H1 (cell line): ENCODE results near the gene NCCRP1. TPM values are rescaled to one million over a fixed set of nuclear protein-coding genes. Genes with fewer than 3 reads are reported as not detected.

Source experiments
- CTCF ChIA-PET: fragments of 300-600 bp; sonication (Branson Sonifier 250); formaldehyde crosslinking; loops from one replicate; lab custom pipeline; 2021; ENCODE audit not compliant: partially characterized antibody; lab: Charles Lee
- POLR2A ChIA-PET: fragments of 300-600 bp; sonication (Branson Sonifier 250); formaldehyde crosslinking; loops from one replicate; lab custom pipeline; 2021; ENCODE audit warnings: inconsistent platforms; ENCODE audit not compliant: partially characterized antibody; lab: Charles Lee
- DNase-seq, 2 experiments: peaks; one replicate each; pipeline versions ENCODE4 v3.0.0 to v3.0.0-alpha.2; 2010 to 2022; ENCODE audit warnings: low spot score in 2 of 2, low read depth in 1 of 2, mixed read lengths in 1 of 2
- FAIRE-seq: peaks from 2 replicates; lab custom pipeline; 2011; peaks lifted over from hg19 to GRCh38; lab: Jason Lieb, UNC
- H2AFZ ChIP-seq: 2 replicates; pipeline ENCODE4 v1.8.1; 2012; ENCODE audit warnings: low read length, inconsistent platforms
- H2AK5ac ChIP-seq: 2 replicates; pipeline ENCODE4 v1.6.1; 2013; ENCODE audit warnings: low read depth, low read length
- H2BK120ac ChIP-seq: replicated peaks from 2 replicates; pipeline ENCODE3; 2013; ENCODE audit warnings: low read depth, low read length, inconsistent platforms
- H2BK12ac ChIP-seq: 2 replicates; pipeline ENCODE4 v1.6.1; 2013; ENCODE audit warnings: low read depth, low read length
- H2BK15ac ChIP-seq: 2 replicates; pipeline ENCODE4 v1.6.1; 2013; ENCODE audit warnings: low read length
- H2BK20ac ChIP-seq: 2 replicates; pipeline ENCODE4 v1.6.1; 2013; ENCODE audit warnings: low read length
- H2BK5ac ChIP-seq: 2 replicates; pipeline ENCODE4 v1.6.1; 2013; ENCODE audit warnings: low read depth, low read length
- H3K14ac ChIP-seq: 2 replicates; pipeline ENCODE4 v1.6.1; 2013; ENCODE audit warnings: inconsistent platforms; ENCODE audit not compliant: insufficient read length
- H3K18ac ChIP-seq: 2 replicates; pipeline ENCODE4 v1.6.1; 2013; ENCODE audit warnings: low read length; ENCODE audit errors: extremely low read depth
- H3K23ac ChIP-seq: 2 replicates; pipeline ENCODE4 v1.6.1; 2013; ENCODE audit warnings: inconsistent platforms; ENCODE audit not compliant: insufficient read length
- H3K23me2 ChIP-seq: 2 replicates; pipeline ENCODE4 v1.6.1; 2013; ENCODE audit warnings: low read depth, low read length
- H3K27ac ChIP-seq: 2 replicates; pipeline ENCODE4 v1.6.1; 2011; ENCODE audit warnings: low read depth, low read length, inconsistent platforms
- H3K27me3 ChIP-seq, 4 experiments: replicated peaks in 1 of 4; 1 replicate in 1 of 4; 2 replicates in 3 of 4; pipeline versions ENCODE4 v1.6.1 to v1.8.1; 2011 to 2013; ENCODE audit warnings: low read length in 3 of 4, mild to moderate bottlenecking in 3 of 4, inconsistent platforms in 2 of 4, mixed read lengths in 2 of 4, moderate library complexity in 1 of 4; ENCODE audit not compliant: control insufficient read depth in 3 of 4, insufficient read depth in 3 of 4; ENCODE audit errors: extremely low read depth in 1 of 4
- H3K36me3 ChIP-seq, 4 experiments: 2 replicates each; pipeline versions ENCODE4 v1.6.1 to v1.8.1; 2011 to 2013; ENCODE audit warnings: mild to moderate bottlenecking in 4 of 4, low read length in 3 of 4, moderate library complexity in 2 of 4, control low read depth in 1 of 4, inconsistent platforms in 1 of 4; ENCODE audit not compliant: insufficient read depth in 4 of 4, control insufficient read depth in 2 of 4
- H3K4ac ChIP-seq: replicated peaks from 2 replicates; pipeline ENCODE3; 2013; ENCODE audit warnings: low read length, low read depth, mixed read lengths, inconsistent platforms; ENCODE audit not compliant: insufficient read length
- H3K4me1 ChIP-seq, 4 experiments: replicated peaks in 1 of 4; 1 replicate in 1 of 4; 2 replicates in 3 of 4; pipeline versions ENCODE4 v1.6.1 to v1.8.1; 2011 to 2013; ENCODE audit warnings: low read length in 3 of 4, inconsistent platforms in 2 of 4, mixed read lengths in 1 of 4; ENCODE audit not compliant: insufficient read depth in 4 of 4, control insufficient read depth in 3 of 4
- H3K4me2 ChIP-seq, 2 experiments: 2 replicates each; pipeline versions ENCODE4 v1.6.1 to v1.8.1; 2011 to 2013; ENCODE audit warnings: low read depth in 2 of 2, low read length in 2 of 2, control low read depth in 1 of 2, inconsistent platforms in 1 of 2, mild to moderate bottlenecking in 1 of 2; ENCODE audit not compliant: insufficient read depth in 1 of 2
- H3K4me3 ChIP-seq, 4 experiments: fragments of 200-600, 300-600 bp in 1 of 4; sonication (generic), shearing (Covaris generic), sonication (Bioruptor Twin) in 1 of 4; 2 replicates each; pipeline versions ENCODE4 v1.5.1 to v1.8.1; 2011 to 2016; ENCODE audit warnings: low read length in 4 of 4, low read depth in 3 of 4, control low read depth in 2 of 4, inconsistent platforms in 2 of 4, mild to moderate bottlenecking in 2 of 4, mixed read lengths in 1 of 4, moderate library complexity in 1 of 4; ENCODE audit not compliant: insufficient read depth in 2 of 4; ENCODE audit errors: extremely low read depth in 1 of 4
- H3K56ac ChIP-seq: replicated peaks from 2 replicates; pipeline ENCODE3; 2013; ENCODE audit warnings: low read depth, mild to moderate bottlenecking, mixed read lengths, low read length, inconsistent platforms; ENCODE audit not compliant: insufficient read length
- H3K79me1 ChIP-seq: 2 replicates; pipeline ENCODE4 v1.6.1; 2013; ENCODE audit warnings: low read depth, low read length, control low read depth
- H3K79me2 ChIP-seq, 2 experiments: 2 replicates each; pipeline versions ENCODE4 v1.6.1 to v1.8.1; 2012 to 2013; ENCODE audit warnings: low read length in 2 of 2, mild to moderate bottlenecking in 2 of 2, inconsistent platforms in 1 of 2; ENCODE audit not compliant: insufficient read depth in 2 of 2, control insufficient read depth in 1 of 2
- H3K9ac ChIP-seq, 4 experiments: replicated peaks in 1 of 4; 1 replicate in 1 of 4; 2 replicates in 3 of 4; pipeline versions ENCODE4 v1.6.1 to v1.8.1; 2011 to 2013; ENCODE audit warnings: low read depth in 3 of 4, low read length in 3 of 4, control low read depth in 2 of 4, mild to moderate bottlenecking in 2 of 4, moderate library complexity in 2 of 4, inconsistent platforms in 1 of 4; ENCODE audit errors: extremely low read depth in 1 of 4
- H3K9me3 ChIP-seq, 2 experiments: 2 replicates each; pipeline versions ENCODE4 v1.6.1 to v1.8.1; 2012 to 2013; ENCODE audit warnings: mild to moderate bottlenecking in 2 of 2, moderate library complexity in 2 of 2, control low read depth in 1 of 2, inconsistent platforms in 1 of 2, low read depth in 1 of 2, low read length in 1 of 2, mixed read lengths in 1 of 2; ENCODE audit not compliant: insufficient read depth in 2 of 2
- H4K20me1 ChIP-seq, 2 experiments: replicated peaks in 1 of 2; 2 replicates each; pipeline versions ENCODE3 to v1.8.1; 2011 to 2013; ENCODE audit warnings: inconsistent platforms in 2 of 2, low read length in 2 of 2, mild to moderate bottlenecking in 1 of 2; ENCODE audit not compliant: insufficient read depth in 2 of 2, control insufficient read depth in 1 of 2
- H4K5ac ChIP-seq: 2 replicates; pipeline ENCODE4 v1.6.1; 2013; ENCODE audit warnings: low read length, low read depth, mixed read lengths, inconsistent platforms; ENCODE audit not compliant: insufficient read length
- H4K8ac ChIP-seq: 2 replicates; pipeline ENCODE4 v1.8.0; 2013; ENCODE audit warnings: mild to moderate bottlenecking, moderate library complexity, low read length, inconsistent platforms; ENCODE audit not compliant: insufficient read depth; ENCODE audit errors: extremely low read depth
- H4K91ac ChIP-seq: replicated peaks from 2 replicates; pipeline ENCODE3; 2013; ENCODE audit warnings: low read length, mixed read lengths, inconsistent platforms; ENCODE audit not compliant: insufficient read length
- BACH1 ChIP-seq: IDR thresholded peaks from 2 replicates; pipeline ENCODE4 v1.6.1; 2012; ENCODE audit warnings: low read length, improper control_type of control experiment
- JUN ChIP-seq: IDR thresholded peaks from 2 replicates; pipeline ENCODE4 v1.6.1; 2011; ENCODE audit warnings: low read depth, mild to moderate bottlenecking, improper control_type of control experiment, low read length
- RXRA ChIP-seq: IDR thresholded peaks from 2 replicates; pipeline ENCODE4 v1.6.1; 2011; ENCODE audit warnings: low read depth, mild to moderate bottlenecking, low read length, moderate library complexity; ENCODE audit not compliant: insufficient read depth
- TAF7 ChIP-seq: optimal IDR thresholded peaks from 2 replicates; pipeline ENCODE3; 2011; ENCODE audit warnings: low read depth, mild to moderate bottlenecking, inconsistent platforms, low read length, moderate library complexity, borderline replicate concordance
- YY1 ChIP-seq: IDR thresholded peaks from 2 replicates; pipeline ENCODE4 v1.6.1; 2011; ENCODE audit warnings: low read depth, mild to moderate bottlenecking, low read length
- WGBS, 2 experiments: shearing (Covaris generic) in 1 of 2; methylation state at CpG; one replicate each; pipeline versions ENCODE4 v1.1.6 to v1.1.7; 2013 to 2015; ENCODE audit warnings: low lambda C conversion rate in 2 of 2, mixed read lengths in 2 of 2, inconsistent platforms in 1 of 2, low coverage in 1 of 2, missing lambda C conversion rate in 1 of 2; ENCODE audit not compliant: insufficient replicate concordance in 2 of 2, insufficient coverage in 1 of 2, insufficient read length in 1 of 2; ENCODE audit errors: extremely low coverage in 1 of 2, missing lambda C conversion rate in 1 of 2; 5-methylcytosine and 5-hydroxymethylcytosine counted together
- polyA plus RNA-seq, 7 experiments: library from polyadenylated mRNA; depleted of rRNA in 3 of 7; stranded (reverse) in 5 of 7; unstranded in 2 of 7; fragments of >200 nt in 5 of 7; fragments of 200-250 nt in 2 of 7; gene quantifications; 1 replicate in 5 of 7; 2 replicates in 1 of 7; 4 replicates in 1 of 7; pipeline versions ENCODE4 v1.2.1 to v1.2.3, GENCODE V29; 2011 to 2013; ENCODE audit warnings: missing spikeins in 2 of 7, mixed read lengths in 2 of 7
- total RNA-seq: library from RNA; stranded (reverse); fragmentation: NEBNext Ultra II Directional; extraction: Animal tissue kit (Norgen Biotek cat#: 25700); gene quantifications from 2 replicates; pipeline ENCODE4 v1.2.1, GENCODE V29; 2021

NCCRP1 gene
- total and polyA plus RNA-seq, 2 of the 8 experiments (the other 6 are each of a cell fraction or from before 2014, with no cell fraction given): 2.8 to 7.9 TPM

DNA sequence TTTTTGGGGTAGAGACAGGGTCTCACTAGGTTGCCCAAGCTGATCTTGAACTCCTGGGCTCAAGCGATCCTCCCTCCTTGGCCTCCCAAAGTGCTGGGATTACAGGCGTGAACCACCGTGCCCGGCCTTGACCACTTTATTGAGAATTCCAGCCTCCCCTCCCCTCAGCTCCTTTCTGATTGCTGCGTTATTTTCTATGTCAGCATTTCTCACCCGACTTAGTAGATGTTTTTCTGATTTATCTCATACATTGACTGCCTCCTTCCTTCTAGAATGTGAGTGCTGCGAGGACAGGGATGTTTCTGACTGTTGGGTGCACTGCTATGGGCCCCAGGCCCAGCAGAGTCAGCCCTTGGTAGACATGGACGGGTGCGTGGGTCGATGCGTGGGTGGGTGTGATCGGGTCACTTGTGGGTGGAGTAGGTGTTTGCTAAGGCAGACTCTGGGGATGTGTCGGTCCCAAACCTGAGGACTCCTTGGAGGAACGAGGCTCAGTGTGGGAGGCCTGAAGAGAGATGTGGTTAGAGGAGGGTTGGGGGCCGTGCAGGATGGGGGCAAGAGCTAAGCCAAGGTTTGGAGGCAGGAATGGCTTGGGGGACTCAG, 34.2 kb upstream of the NCCRP1 start:
- Histone ChIP-seq H4K8ac (peak overlapping the region; percentile 76), H3K9ac (no peak overlapping the region), H3K36me3 (no peaks in the 10 kb centered on the region; a peak in 2 of 8 replicates), H4K5ac (no peak overlapping the region), H2BK120ac (no peak overlapping the region), H3K4me3 (no peak overlapping the region), H3K4me1 (peaks cover 2 to 18% (median 9%) of the 10 kb centered on the region in 4 experiments), H3K23me2 (peaks cover 3% of the 10 kb centered on the region; the same call in 1 of the 2 replicates), H3K4me2 (no peak overlapping the region), H3K14ac (no peak overlapping the region), H3K9me3 (no peaks in the 10 kb centered on the region), H3K79me1 (peaks cover 33% of the 10 kb centered on the region), H2BK20ac (no peak overlapping the region), H2AK5ac (no peak overlapping the region), H2AFZ (no peak overlapping the region), H3K79me2 (peaks cover 0 to 33% of the 10 kb centered on the region in 2 experiments; a peak in 1 of 4 replicates), H2BK12ac (no peak overlapping the region), H3K27me3 (peaks cover 0 to 1% (median 0%) of the 10 kb centered on the region in 4 experiments; a peak in 1 of 7 replicates), H4K91ac (no peak overlapping the region), H2BK5ac (no peak overlapping the region), H3K4ac (no peak overlapping the region), H3K56ac (no peak overlapping the region), H3K23ac (no peak overlapping the region), H4K20me1 (peaks cover 14 to 31% of the 10 kb centered on the region in 2 experiments), H3K18ac (no peak overlapping the region), H3K27ac (no peak overlapping the region), H2BK15ac (no peak overlapping the region)
- 87% methylated on average over 15 of the region's 15 CpGs; no CpG with 5 or more reads in 1 of the 2 experiments for WGBS, 2 experiments
- POLR2A ChIA-PET: interaction anchor here (0.7 kb wide), 1 partner anchor 12 kb away, joined by 3 read pairs; no protein-coding TSS in a partner anchor
- CTCF ChIA-PET: interaction anchor here (0.7 to 1.7 kb wide), 6 partner anchors 12 to 36 kb away, joined by 3 to 7 read pairs (median 3); no protein-coding TSS in a partner anchor
- FAIRE-seq (no peak), DNase-seq (no peak)
- TF ChIP-seq BACH1 (no peak), JUN (no peak), TAF7 (no peak), RXRA (no peak), YY1 (no peak)
